GM19193 (cell line): Measurements from ENCODE around the gene KRTAP4-5.
"Not testable (repeated sequence)": the region's sequence is repeated elsewhere in the genome, so short reads cannot be mapped to it uniquely, and the experiment has no call there.

Source experiments
- POLR2A ChIP-seq: IDR thresholded peaks from 4 replicates; pipeline ENCODE4 v1.6.1; 2011; ENCODE audit not compliant: insufficient read depth, insufficient read length; ENCODE audit errors: extremely low read depth

Gene KRTAP4-5

DNA sequence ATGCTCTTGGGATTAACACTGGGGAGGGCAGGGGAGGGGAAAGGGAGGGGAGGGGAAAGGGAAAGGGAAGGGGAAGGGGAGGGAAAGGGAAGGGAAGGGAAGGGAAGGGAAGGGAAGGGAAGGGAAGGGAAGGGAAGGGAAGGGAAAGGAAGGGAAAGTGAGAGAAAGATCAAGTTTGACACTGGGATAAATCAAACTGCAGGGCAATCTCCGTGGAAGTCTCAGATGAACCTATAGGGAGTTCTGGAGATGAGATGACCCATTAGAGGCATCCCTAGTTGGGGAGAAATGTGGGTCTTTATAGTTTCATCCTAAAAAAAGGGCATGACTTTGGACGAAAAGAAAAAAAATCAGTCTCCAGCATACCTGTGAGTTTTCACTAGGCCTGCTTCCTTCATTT is 27.9 kb downstream of the KRTAP4-5 start:
- TF ChIP-seq POLR2A, result no peak

DNA sequence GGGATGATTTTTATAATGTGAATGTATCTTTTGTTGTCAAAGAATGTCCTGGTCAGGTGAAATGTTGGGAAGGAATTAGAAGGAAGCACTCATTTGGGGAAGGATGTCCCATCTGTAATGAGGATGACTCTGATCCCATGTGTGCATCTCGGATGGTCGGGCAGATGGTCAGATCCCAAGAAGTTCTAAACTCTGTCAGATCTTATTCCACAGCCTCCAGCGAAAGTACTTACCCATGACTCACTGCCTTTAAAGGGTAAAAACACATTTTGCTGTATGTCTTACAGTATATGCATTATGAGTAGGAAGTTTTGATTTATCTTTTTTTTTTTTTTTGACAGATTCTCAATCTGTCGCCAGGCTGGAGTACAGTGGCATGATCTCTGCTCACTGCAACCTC is 30.9 kb downstream of the KRTAP4-5 start:
- TF ChIP-seq POLR2A, result no peak

DNA sequence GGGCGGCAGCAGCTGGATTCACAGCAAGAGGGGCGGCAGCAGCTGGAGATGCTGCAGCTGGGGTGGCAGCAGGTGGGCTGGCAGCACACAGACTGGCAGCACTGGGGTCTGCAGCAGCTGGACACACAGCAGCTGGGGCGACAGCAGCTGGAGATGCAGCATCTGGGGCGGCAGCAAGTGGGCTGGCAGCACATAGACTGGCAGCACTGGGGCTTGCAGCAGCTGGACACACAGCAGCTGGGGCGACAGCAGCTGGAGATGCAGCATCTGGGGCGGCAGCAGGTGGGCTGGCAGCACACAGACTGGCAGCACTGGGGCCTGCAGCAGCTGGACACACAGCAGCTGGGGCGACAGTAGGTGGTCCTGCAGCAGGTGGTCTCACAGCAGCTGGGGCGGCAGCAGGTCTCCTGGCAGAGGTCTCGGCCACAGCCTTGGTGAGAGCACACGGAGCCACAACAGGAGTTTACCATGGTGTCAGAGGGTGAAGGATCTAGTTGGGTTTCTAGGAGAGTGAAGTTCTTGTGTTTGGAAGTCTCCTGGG is 31.7 kb downstream of the KRTAP4-5 start, which contains the start of gene KRTAP4-11:
TSS of gene KRTAP4-11 (minus strand) at position 528 of the 541 bp plus-strand sequence. CDS start at position 470, 58 bp downstream.
- not testable (repeated sequence) for TF ChIP-seq POLR2A

DNA sequence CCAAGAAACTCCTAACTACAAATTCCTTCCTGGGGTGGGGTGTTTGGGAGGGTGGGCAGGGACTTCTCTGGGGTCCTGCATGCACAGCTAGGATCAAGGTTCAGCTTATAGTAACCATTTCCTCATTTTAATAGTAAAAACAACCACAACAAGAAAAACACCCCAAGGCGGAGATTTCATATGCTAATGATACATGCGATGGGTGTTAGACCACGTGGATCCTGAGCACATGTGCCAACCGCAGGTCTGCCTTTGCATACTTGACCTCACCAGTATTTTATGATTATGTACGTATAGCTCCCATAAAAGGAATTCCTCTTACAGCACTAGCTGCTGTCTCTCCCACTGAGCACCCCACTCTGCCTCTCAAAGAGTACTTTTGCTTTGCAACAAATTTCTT is 33.3 kb downstream of the KRTAP4-5 start:
- no peak for TF ChIP-seq POLR2A

DNA sequence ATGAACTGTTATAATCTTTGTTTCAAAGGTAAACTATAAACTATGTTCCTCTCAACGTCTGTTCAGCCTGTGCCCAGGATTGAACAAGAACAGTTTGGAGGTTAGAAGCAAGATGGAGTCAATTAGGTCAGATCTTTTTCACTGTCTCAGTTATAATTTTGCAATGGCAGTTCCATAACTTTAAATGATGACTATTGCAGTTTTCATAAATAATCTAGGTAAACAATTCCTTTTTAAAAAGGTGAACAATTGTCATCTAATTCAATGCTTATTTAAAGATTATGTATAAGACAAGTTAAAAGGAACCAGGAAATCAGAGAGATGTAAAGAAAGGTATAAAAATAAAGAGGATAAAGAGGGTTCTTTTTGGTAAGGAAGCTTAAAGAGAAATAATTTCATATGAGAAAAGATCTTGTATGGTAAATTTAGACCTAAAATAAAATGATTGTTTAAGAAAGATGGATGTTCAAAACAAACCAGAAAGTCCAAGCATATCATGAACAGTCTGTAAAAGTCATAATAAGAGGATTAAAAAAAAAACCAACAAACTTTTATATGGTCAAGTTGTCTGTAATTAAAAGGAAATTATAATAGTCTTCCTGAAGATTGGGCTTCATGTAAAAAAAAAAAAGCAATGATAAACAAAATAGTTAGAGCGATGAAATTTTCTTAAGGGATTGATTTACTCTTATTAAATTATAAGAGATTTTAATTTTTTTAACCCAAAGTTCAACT is 38.3 kb downstream of the KRTAP4-5 start:
- no peak for TF ChIP-seq POLR2A

DNA sequence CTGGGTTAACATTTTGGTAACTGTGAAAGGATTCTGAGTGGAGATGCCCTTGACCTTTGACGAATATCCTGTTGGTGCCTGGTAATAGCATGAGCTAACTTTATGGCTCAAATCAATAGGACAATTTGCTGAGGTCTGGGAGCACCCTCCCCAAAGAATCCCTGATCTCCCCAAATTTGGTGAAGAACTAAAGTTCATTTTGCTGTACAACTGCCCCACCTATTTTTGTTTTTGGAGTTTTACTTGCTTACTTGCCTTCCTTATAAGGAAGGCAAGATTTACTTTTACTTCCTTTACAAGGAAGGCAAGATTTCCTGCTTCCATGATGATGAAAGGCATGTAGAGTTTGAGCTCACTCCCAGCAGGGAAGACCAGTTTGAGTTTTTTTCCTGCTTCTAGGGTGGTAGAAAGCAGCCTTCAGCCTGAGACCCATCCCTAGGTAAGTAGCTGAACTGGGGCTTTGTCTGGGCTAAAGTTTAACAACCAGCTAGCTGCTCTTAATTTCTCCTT is 41.6 kb downstream of the KRTAP4-5 start:
- no peak for TF ChIP-seq POLR2A

DNA sequence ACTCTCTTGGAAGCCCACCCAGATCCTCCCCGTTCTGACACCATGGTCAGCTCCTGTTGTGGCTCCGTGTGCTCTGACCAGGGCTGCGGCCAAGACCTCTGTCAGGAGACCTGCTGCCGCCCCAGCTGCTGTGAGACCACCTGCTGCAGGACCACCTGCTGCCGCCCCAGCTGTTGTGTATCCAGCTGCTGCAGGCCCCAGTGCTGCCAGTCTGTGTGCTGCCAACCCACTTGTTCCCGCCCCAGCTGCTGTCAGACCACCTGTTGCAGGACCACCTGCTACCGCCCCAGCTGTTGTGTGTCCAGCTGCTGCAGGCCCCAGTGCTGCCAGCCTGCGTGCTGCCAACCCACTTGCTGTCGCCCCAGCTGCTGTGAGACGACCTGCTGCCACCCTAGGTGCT is 44.3 kb downstream of the KRTAP4-5 start, which contains the start of gene KRTAP4-9:
TSS of gene KRTAP4-9 (plus strand) at position 43 of the 400 bp plus-strand sequence. CDS start at position 43, 0 bp downstream.
- TF ChIP-seq POLR2A, result not testable (repeated sequence)

DNA sequence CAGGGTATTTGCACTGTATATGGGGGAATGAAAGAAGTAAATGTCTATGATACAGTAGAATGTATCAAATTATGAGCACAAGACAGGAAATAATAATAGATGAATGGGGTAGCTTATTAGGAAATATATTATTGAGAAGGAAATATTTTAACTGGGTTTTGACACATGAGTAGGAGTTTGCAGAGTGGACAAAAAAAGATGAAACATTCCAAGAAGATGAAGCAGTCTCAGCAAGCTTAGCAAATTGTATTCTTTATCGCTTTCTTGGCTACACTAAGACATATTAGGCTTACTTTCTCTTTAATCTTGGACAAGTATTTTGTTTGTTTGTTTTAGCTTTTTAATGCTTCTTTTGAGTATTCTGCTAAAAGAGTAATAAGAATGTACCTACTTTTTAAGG is 45.7 kb downstream of the KRTAP4-5 start:
- no peak for TF ChIP-seq POLR2A

DNA sequence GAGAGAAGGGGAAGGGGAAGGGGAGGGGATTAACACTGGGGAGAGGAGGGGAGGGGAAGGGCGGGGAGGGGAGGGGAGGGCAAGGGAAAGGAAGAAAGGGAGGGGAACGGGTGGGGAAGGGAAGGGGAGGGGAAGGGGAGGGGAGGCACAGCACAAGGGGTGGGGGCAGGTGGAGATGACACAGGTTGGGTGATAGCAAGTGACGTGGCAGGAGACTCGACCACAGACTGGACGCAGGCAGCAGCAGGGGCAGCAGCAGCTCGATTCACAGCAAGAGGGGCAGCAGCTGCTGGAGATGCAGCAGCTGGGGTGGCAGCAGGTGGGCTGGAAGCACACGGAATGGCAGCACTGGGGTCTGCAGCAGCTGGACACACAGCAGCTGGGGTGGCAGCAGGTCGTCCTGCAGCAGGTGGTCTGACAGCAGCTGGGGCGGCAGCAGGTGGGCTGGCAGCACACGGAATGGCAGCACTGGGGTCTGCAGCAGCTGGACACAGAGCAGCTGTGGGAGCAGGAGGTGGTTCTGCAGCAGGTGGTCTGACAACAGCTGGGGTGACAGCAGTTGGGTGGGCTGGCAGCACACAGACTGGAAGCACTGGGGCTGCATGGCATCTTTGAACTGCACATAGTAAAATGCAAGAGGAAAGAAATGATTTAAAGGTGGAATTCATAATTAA is 47.9 kb downstream of the KRTAP4-5 start, which contains the start of gene KRTAP4-16:
TSS of gene KRTAP4-16 (minus strand) at position 624 of the 674 bp plus-strand sequence. CDS start at position 624, 0 bp downstream.
- no peak for TF ChIP-seq POLR2A
